Esophagus squamous epithelium (tissue), 4 donors: Measurements from ENCODE around the gene CCDC187.

Experiments
- POLR2A ChIP-seq, 4 donors: fragments of 450-650 bp; IDR thresholded peaks; one replicate each; pipeline ENCODE4 v1.6.1; 2017; ENCODE audit warnings: antibody characterized with exemption in 4 of 4, mild to moderate bottlenecking in 4 of 4, moderate library complexity in 3 of 4
- TF ChIP-seq, protein P1 (sequence below), 6 experiments: fragments of 450-650 bp in 4 of 6; fragments of 200-600 bp in 2 of 6; sonication (generic) in 2 of 6; IDR thresholded peaks; one replicate each; pipeline ENCODE4 v1.5.1; 2016 to 2019; ENCODE audit warnings: antibody characterized with exemption in 6 of 6, mild to moderate bottlenecking in 4 of 6, moderate library complexity in 4 of 6

GRCh38 chr9:136276716-136277115 is 27.2 kb downstream of the CCDC187 start:
- TF ChIP-seq, protein P1, sequence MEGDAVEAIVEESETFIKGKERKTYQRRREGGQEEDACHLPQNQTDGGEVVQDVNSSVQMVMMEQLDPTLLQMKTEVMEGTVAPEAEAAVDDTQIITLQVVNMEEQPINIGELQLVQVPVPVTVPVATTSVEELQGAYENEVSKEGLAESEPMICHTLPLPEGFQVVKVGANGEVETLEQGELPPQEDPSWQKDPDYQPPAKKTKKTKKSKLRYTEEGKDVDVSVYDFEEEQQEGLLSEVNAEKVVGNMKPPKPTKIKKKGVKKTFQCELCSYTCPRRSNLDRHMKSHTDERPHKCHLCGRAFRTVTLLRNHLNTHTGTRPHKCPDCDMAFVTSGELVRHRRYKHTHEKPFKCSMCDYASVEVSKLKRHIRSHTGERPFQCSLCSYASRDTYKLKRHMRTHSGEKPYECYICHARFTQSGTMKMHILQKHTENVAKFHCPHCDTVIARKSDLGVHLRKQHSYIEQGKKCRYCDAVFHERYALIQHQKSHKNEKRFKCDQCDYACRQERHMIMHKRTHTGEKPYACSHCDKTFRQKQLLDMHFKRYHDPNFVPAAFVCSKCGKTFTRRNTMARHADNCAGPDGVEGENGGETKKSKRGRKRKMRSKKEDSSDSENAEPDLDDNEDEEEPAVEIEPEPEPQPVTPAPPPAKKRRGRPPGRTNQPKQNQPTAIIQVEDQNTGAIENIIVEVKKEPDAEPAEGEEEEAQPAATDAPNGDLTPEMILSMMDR (IDR thresholded peaks at IDR 0.05), result no peak
- no peak for TF ChIP-seq POLR2A (IDR thresholded peaks at IDR 0.05)
